Ishikawa (cell line): ENCODE measurements around the gene TIAM2.
A peak's percentile ranks its signal among the peaks of the same experiment; 100 is the strongest.

Experiments used
- EP300 ChIP-seq: IDR thresholded peaks from 2 replicates; pipeline ENCODE4 v1.6.1; 2012; ENCODE audit warnings: borderline replicate concordance
- RAD21 ChIP-seq: IDR thresholded peaks from 2 replicates; pipeline ENCODE4 v1.6.1; 2012; ENCODE audit warnings: low read depth

DNA sequence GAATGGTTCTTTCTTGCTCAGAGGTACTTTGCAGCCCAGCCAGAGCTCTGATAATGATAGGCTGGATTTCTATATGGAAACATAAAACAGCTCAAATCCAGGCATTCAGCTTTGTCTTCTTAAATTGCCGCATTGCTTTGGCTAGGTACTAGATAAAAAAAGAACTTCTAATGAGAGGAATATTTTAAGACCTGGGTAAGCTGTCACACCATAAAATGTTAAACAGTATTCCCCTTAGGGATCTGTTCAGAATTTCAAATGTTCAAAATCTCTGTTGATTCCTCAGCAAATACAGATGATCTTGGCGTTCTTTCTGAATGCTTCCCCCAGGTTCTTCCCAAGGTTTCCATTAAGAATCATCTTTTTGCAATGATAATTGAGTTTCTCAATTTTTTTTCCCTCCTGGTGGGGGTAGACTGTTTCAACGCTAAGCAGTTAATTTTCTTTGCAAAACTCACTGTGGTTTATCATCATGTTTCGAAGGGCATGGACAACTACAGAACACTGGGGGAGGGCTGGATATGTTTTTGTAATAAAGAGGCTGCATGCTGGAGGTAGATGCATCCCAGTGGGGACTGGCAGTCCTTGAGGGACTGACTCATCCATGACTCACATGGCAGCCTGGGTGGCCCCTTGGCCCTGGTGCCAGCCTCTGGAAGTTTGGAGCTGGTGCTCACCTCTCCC is 31.0 kb downstream of the TIAM2 start:
- TF ChIP-seq RAD21 = no peak; the same call in 1 of the 2 replicates
- TF ChIP-seq EP300 = peak; percentile 47; the same call in 1 of the 2 replicates
